GM19099 (cell line): ENCODE measurements around the gene DPP10.

Experiments used
- POLR2A ChIP-seq: IDR thresholded peaks from 3 replicates; pipeline ENCODE4 v1.6.1; 2011; ENCODE audit warnings: low read depth; ENCODE audit not compliant: insufficient read length; ENCODE audit errors: extremely low read depth

Gene DPP10

GRCh38 chr2:115484983-115485382, 1042.5 kb downstream of the DPP10 start:
- TF ChIP-seq POLR2A = no peak

DNA sequence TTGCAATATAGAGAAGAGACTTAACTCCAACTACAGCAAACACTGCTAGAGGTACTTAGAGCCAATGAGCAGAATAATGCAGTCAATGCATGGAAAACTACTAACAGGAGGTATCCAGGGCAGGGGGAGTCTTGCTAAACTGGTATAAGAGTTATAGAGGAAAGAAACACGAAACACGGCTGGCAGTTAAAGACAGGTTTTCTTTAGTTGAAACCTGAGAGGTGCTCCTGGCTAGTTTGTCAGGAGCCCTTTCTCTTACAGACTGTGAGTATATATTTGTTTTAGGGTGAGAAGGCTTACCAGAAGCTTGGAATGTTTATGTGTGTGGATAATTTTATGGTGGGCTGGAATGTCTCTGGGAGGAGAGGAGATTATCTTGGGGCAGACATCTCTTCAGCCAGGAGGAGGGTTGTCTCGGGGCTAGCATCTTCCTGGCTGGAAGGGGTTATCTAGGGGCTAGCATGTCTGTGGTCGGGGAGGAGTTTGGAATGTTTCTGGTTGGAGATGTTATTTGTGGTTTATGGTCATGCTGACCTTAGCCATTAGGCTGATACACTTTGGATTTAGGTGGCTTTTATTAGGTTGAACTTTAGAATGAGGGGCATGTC, 1048.8 kb downstream of the DPP10 start:
- TF ChIP-seq POLR2A = no peak

DNA sequence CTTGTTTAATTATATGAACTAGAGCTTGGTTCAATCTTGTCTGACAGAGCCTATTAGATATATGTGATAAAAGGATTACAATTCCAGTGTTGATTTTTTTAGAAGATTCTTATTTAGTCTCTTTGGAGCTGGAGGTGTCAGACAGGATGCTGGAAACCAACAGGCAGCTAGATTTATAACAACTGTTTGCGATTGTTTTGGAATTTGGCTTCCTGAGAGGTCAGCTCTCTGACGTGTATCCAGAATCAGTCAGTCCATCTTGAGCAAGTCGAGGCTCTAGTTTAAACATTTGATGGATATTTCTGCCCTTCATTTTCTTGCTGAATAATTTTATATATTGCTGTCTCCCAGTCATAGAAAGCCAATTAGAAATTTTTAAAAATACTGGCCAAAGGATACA, 1062.9 kb downstream of the DPP10 start:
- TF ChIP-seq POLR2A = no peak

GRCh38 chr2:115520727-115521126, 1078.3 kb downstream of the DPP10 start:
- TF ChIP-seq POLR2A = no peak

- no peak for TF ChIP-seq POLR2A
These were observed 1082.0 kb downstream of the DPP10 start for GRCh38 chr2:115524452-115524851.

DNA sequence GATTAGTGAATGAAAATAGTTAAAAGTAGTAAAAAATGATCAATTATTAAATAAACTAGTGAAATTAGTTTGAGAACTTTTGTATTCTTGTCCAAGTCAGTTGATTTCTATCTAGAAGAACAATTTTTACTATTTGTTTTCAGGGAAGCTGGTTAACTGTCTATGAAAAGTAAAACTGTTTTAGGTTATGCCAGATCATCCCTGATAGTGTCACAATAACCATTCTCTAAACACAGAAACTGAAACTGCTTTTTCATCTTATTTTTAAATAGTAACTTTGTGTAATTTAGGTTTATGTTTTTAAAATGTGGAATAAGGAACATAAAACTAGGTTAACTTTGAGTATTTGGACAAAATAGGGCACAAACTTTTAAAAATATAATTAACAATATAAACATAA, 1087.2 kb downstream of the DPP10 start:
- TF ChIP-seq POLR2A = no peak

DNA sequence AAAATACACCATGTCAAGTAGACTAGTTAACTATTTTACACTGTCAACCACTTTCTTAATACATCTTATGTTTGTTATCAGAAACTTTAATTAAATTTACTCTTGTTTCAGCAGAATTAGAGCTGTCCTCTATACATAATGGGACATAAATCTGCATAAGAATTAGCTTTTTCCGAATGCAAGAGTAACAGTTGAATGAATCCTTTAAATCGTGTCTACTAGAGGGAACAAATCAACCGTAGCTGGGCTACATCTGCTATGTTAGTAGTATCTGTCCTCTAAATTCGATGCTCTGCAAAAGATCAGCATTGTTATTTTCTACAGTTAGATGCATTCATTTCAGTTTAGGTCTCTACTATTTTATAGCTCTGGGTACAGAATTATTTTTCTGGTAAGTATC, 1090.6 kb downstream of the DPP10 start:
- no peak for TF ChIP-seq POLR2A

DNA sequence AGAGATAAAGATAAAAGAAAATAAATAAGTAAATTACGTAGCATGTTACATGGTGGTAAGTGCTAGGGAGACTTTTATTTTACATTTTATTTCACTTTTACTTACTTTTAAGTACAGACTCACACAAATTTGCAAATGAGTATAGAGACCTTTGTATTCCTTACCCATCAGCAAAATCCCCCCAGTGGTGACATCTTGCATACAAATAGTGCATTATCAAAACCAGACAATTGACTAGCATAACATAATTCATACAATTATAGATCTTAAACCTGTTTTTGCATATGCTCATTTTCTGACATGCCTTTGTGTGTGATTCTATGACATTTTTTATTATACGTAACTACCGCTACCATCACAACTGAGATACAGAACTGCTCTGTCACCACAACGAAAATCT, 1099.4 kb downstream of the DPP10 start:
- no peak for TF ChIP-seq POLR2A

- no peak for TF ChIP-seq POLR2A
These were observed 1099.9 kb downstream of the DPP10 start for GRCh38 chr2:115542331-115542730.

DNA sequence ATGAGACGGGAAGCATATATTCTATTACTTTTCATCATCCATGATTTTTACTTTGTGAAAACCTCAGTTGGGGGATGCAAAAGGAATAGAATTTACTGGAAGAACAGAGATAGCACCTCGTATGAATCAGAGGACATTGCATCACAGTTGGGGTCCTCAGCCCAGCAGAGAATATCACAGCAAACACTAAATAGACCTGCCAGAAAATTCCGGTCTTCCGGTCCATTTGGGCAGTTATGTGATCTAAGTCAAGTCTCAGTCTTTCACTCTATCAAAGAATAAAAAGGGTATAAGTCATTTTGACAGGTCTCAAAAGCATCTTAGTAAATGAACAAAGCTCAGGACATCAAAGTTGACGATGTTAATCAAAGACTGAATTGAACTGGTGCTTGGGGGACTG, 1100.6 kb downstream of the DPP10 start:
- no peak for TF ChIP-seq POLR2A

DNA sequence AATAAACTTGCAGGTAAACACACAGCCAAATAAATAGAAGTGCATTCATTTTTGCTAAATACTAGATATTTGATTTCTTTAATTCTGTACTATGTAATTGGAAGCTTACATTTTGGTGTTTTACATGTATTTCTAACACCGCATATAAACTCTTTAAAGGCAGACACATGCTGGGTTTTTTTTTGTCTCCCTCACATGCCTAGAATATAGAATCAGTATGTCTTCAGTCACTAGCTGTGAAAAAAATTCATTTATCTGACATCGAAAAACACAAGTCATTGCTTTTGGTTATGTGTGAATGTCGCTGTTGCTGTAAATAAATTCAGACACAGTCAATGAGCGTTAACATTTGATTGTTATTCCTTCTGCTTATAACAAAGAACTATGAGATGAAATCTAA, 1101.0 kb downstream of the DPP10 start:
- no peak for TF ChIP-seq POLR2A

- no peak for TF ChIP-seq POLR2A
These were observed 1107.2 kb downstream of the DPP10 start for GRCh38 chr2:115549611-115550130.

- TF ChIP-seq POLR2A = no peak
These were observed 1110.3 kb downstream of the DPP10 start for GRCh38 chr2:115552726-115553125.

DNA sequence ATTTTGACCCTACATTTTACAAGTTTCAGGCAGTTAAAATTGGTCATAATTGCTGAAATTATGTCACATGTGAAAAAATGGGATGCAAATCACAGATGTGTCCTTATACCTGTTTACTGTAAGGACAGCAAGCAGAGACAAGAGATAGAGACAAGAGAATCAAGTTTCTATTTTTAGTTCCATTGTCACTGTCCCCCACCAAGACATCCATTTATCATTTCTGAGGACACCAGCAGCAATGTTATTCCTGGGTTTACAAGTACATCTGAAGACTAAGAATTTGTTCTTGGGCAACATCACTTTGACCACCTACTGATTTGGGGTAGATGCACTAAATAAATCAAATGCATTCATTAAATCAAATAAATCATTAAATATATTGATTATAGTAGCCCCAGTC, 1111.7 kb downstream of the DPP10 start:
- TF ChIP-seq POLR2A = no peak

GRCh38 chr2:115558725-115559124, 1116.3 kb downstream of the DPP10 start:
- no peak for TF ChIP-seq POLR2A

GRCh38 chr2:115560666-115561065, 1118.2 kb downstream of the DPP10 start:
- TF ChIP-seq POLR2A = no peak

- TF ChIP-seq POLR2A = no peak
These were observed 1126.2 kb downstream of the DPP10 start for GRCh38 chr2:115568643-115569042.
